8988T (cell line): ENCODE measurements around the gene SYT13.

Source experiments
- DNase-seq: peaks from one replicate; pipeline ENCODE4 v3.0.0; 2011

Gene SYT13

GRCh38 chr11:45215098-45215865, 70.9 kb downstream of the SYT13 start:
- DNase-seq = no peak

- no peak for DNase-seq
Measured at GRCh38 chr11:45213717-45214116, 72.4 kb downstream of the SYT13 start.

GRCh38 chr11:45213316-45213665, 72.8 kb downstream of the SYT13 start:
- no peak for DNase-seq

- DNase-seq = peak; percentile 67
Measured at GRCh38 chr11:45212566-45213315, 73.4 kb downstream of the SYT13 start.

- DNase-seq = no peak
Measured at GRCh38 chr11:45211732-45212131, 74.4 kb downstream of the SYT13 start.

GRCh38 chr11:45210846-45211245, 75.3 kb downstream of the SYT13 start:
- DNase-seq = no peak

GRCh38 chr11:45209891-45210699, 76.0 kb downstream of the SYT13 start:
- DNase-seq = no peak

- no peak for DNase-seq
Measured at GRCh38 chr11:45209000-45209879, 76.9 kb downstream of the SYT13 start.

GRCh38 chr11:45208135-45208534, 78.0 kb downstream of the SYT13 start:
- DNase-seq = no peak

GRCh38 chr11:45205978-45206377, 80.2 kb downstream of the SYT13 start:
- no peak for DNase-seq

- DNase-seq = no peak
Measured at GRCh38 chr11:45204761-45205160, 81.4 kb downstream of the SYT13 start.

- no peak for DNase-seq
Measured at GRCh38 chr11:45193695-45194094, 92.4 kb downstream of the SYT13 start.
